ENCODE measurements around the gene GNAS-AS1. TPM values are rescaled to one million over a fixed set of nuclear protein-coding genes. Genes with fewer than 3 reads are reported as not detected.

Gene GNAS-AS1
- total RNA-seq, 1 experiment from 2014 or later, result 0.59 TPM

GRCh38 chr20:58815448-58815847, 35.3 kb downstream of the GNAS-AS1 start:
- no peaks in the 10 kb centered on the region for H3K4me1 Mint-ChIP-seq (ENCODE audit: low read depth, unreplicated experiment)
- no peak for DNase-seq
- intact Hi-C loops (cut with micrococcal nuclease; ENCODE audit: unreplicated experiment), result no loop called here
- no peak overlapping the region for H3K4me3 Mint-ChIP-seq (ENCODE audit: low read depth, unreplicated experiment)
- peaks cover 96% of the 10 kb centered on the region for H3K27me3 Mint-ChIP-seq (ENCODE audit: unreplicated experiment)
- CTCF ChIA-PET, result interaction anchor here (0.6 kb wide), 1 partner anchor 1330 kb away, joined by 3 read pairs; no protein-coding TSS in a partner anchor
- no peaks in the 10 kb centered on the region for H3K36me3 Mint-ChIP-seq (ENCODE audit: insufficient read depth, unreplicated experiment)
- H3K9me3 Mint-ChIP-seq (ENCODE audit: low read depth, unreplicated experiment), result no peaks in the 10 kb centered on the region
- H3K27ac Mint-ChIP-seq (ENCODE audit: unreplicated experiment), result no peak overlapping the region
- TF ChIP-seq CTCF (IDR thresholded peaks at IDR 0.05; ENCODE audit: unreplicated experiment), result no peak
- no TSS peak for BruUV-seq (replicated peaks)

GRCh38 chr20:58813369-58813768, 37.3 kb downstream of the GNAS-AS1 start:
- H3K27ac Mint-ChIP-seq (ENCODE audit: unreplicated experiment), result no peak overlapping the region
- CTCF ChIA-PET, result interaction anchor here (0.6 kb wide), 2 partner anchors 12 to 76 kb away, joined by 3 to 5 read pairs; no protein-coding TSS in a partner anchor
- no peak overlapping the region for H3K4me3 Mint-ChIP-seq (ENCODE audit: low read depth, unreplicated experiment)

GRCh38 chr20:58811334-58811733, 39.4 kb downstream of the GNAS-AS1 start:
- no peak for DNase-seq
- Mint-ChIP-seq H3K9me3 (ENCODE audit: low read depth, unreplicated experiment) (no peaks in the 10 kb centered on the region), H3K4me1 (ENCODE audit: low read depth, unreplicated experiment) (no peaks in the 10 kb centered on the region), H3K27me3 (ENCODE audit: unreplicated experiment) (peaks cover 100% of the 10 kb centered on the region), H3K4me3 (ENCODE audit: low read depth, unreplicated experiment) (no peak overlapping the region), H3K36me3 (ENCODE audit: insufficient read depth, unreplicated experiment) (no peaks in the 10 kb centered on the region), H3K27ac (ENCODE audit: unreplicated experiment) (no peak overlapping the region)
- intact Hi-C loops (cut with micrococcal nuclease; ENCODE audit: unreplicated experiment), result no loop called here
- no peak for TF ChIP-seq CTCF (IDR thresholded peaks at IDR 0.05; ENCODE audit: unreplicated experiment)
- no TSS peak for BruUV-seq (replicated peaks)
- CTCF ChIA-PET, result no interaction called here

More at GRCh38 chr20:58813369-58813768, 37.3 kb downstream of the GNAS-AS1 start:
- no TSS peak for BruUV-seq (replicated peaks)
- DNase-seq, result no peak
- no peak for TF ChIP-seq CTCF (IDR thresholded peaks at IDR 0.05; ENCODE audit: unreplicated experiment)
- H3K9me3 Mint-ChIP-seq (ENCODE audit: low read depth, unreplicated experiment), result no peaks in the 10 kb centered on the region
- H3K27me3 Mint-ChIP-seq (ENCODE audit: unreplicated experiment), result peaks cover 100% of the 10 kb centered on the region
- no peaks in the 10 kb centered on the region for H3K36me3 Mint-ChIP-seq (ENCODE audit: insufficient read depth, unreplicated experiment)
- no peaks in the 10 kb centered on the region for H3K4me1 Mint-ChIP-seq (ENCODE audit: low read depth, unreplicated experiment)
- intact Hi-C loops (cut with micrococcal nuclease; ENCODE audit: unreplicated experiment), result no loop called here

- DNase-seq, result no peak
- BruUV-seq (replicated peaks), result no TSS peak
- H3K27ac Mint-ChIP-seq (ENCODE audit: unreplicated experiment), result no peak overlapping the region
- no peaks in the 10 kb centered on the region for H3K4me1 Mint-ChIP-seq (ENCODE audit: low read depth, unreplicated experiment)
- no peaks in the 10 kb centered on the region for H3K36me3 Mint-ChIP-seq (ENCODE audit: insufficient read depth, unreplicated experiment)
- no peak overlapping the region for H3K4me3 Mint-ChIP-seq (ENCODE audit: low read depth, unreplicated experiment)
- no peak for TF ChIP-seq CTCF (IDR thresholded peaks at IDR 0.05; ENCODE audit: unreplicated experiment)
- no peaks in the 10 kb centered on the region for H3K9me3 Mint-ChIP-seq (ENCODE audit: low read depth, unreplicated experiment)
- intact Hi-C loops (cut with micrococcal nuclease; ENCODE audit: unreplicated experiment), result no loop called here
- peaks cover 100% of the 10 kb centered on the region for H3K27me3 Mint-ChIP-seq (ENCODE audit: unreplicated experiment)
- CTCF ChIA-PET, result no interaction called here
Measured at GRCh38 chr20:58810879-58811250, 39.8 kb downstream of the GNAS-AS1 start.
